Measurements from ENCODE around the gene UGT1A6. TPM values are rescaled to one million over a fixed set of nuclear protein-coding genes. Genes with fewer than 3 reads are reported as not detected.

Gene UGT1A6
- total RNA-seq, 3 donors from 2014 or later = not detected

- Histone ChIP-seq H3K27ac (no peak within 1 kb of the TSS), H3K36me3 (no peaks in the 10 kb centered on the region), H3K27me3 (no peaks in the 10 kb centered on the region), H3K9me3 (no peaks in the 10 kb centered on the region), H3K4me3 (no peak within 1 kb of the TSS), H3K4me1 (no peaks in the 10 kb centered on the region)
- intact Hi-C loops (cut with DNase I; ENCODE audit: low total_unique reads) = no loop called here
- no peak for DNase-seq (ENCODE audit: low spot score in 2 of 2)
- TF ChIP-seq POLR2AphosphoS5 (IDR thresholded peaks at IDR 0.05) (no peak), POLR2A (IDR thresholded peaks at IDR 0.05) (no peak)
Observed at GRCh38 chr2:233760043-233760442, 67.4 kb downstream of the UGT1A6 start, which contains the start of gene UGT1A1. Gene UGT1A1, plus strand, starts transcription at chr2:233760270. Its CDS starts 18 bp downstream, at chr2:233760288.

DNA sequence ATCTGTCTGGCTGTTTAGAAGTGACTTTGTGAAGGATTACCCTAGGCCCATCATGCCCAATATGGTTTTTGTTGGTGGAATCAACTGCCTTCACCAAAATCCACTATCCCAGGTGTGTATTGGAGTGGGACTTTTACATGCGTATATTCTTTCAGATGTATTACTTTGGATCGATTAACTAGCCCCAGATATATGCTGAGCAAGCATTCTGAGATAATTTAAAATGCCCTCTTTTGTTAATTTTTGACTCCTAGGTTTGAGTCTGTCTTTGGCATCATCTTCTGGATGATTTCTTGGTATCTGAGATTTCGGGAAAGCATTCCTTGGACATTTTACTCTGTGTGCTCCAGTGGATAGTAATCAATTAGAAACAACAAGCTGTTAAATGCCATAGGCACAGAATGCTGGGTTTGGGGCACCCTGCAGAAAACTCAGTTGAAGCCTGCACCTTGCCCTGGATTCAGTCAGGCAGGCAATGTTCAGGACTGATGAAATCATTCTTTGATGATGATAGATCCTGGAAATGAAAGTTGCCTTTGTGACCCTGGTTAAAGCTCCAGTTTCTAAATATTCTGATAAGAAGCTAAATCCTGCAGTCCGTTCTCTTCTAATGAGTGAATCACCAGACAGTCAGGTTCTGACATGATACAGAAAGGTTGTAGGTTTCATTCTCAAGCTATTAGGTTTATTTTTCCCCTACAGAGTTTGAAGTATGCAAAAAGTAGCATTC, 68.5 kb downstream of the UGT1A6 start:
- Histone ChIP-seq H3K27me3 (no peaks in the 10 kb centered on the region), H3K4me1 (no peaks in the 10 kb centered on the region), H3K4me3 (no peak overlapping the region), H3K27ac (no peak overlapping the region), H3K36me3 (no peaks in the 10 kb centered on the region), H3K9me3 (no peaks in the 10 kb centered on the region)
- DNase-seq (ENCODE audit: low spot score in 2 of 2) = no peak
- intact Hi-C loops (cut with DNase I; ENCODE audit: low total_unique reads) = no loop called here
- TF ChIP-seq POLR2AphosphoS5 (IDR thresholded peaks at IDR 0.05) (no peak), POLR2A (IDR thresholded peaks at IDR 0.05) (no peak)
- TF ChIP-seq, protein P1, sequence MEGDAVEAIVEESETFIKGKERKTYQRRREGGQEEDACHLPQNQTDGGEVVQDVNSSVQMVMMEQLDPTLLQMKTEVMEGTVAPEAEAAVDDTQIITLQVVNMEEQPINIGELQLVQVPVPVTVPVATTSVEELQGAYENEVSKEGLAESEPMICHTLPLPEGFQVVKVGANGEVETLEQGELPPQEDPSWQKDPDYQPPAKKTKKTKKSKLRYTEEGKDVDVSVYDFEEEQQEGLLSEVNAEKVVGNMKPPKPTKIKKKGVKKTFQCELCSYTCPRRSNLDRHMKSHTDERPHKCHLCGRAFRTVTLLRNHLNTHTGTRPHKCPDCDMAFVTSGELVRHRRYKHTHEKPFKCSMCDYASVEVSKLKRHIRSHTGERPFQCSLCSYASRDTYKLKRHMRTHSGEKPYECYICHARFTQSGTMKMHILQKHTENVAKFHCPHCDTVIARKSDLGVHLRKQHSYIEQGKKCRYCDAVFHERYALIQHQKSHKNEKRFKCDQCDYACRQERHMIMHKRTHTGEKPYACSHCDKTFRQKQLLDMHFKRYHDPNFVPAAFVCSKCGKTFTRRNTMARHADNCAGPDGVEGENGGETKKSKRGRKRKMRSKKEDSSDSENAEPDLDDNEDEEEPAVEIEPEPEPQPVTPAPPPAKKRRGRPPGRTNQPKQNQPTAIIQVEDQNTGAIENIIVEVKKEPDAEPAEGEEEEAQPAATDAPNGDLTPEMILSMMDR (IDR thresholded peaks at IDR 0.05) = no peak

DNA sequence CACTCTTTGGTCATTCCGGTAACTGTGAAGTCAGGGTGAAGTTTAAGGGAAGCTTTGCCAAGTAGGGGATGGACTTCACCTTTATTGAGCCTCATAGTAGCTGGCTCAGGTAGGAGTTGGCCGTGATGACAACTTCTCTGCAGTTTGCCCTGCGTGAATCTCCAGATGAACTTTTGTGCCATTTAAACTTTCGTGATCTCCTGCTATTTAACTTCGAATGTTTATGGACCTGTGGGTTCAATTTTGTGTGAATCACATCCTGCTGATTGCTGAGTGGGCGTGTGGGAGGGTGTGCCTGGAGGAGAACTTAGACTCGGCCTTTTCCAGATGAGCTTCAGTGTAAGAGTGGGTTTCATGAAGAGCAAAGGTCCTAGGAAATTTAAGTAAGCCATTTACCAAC, 71.6 kb downstream of the UGT1A6 start:
- DNase-seq (ENCODE audit: low spot score in 2 of 2) = no peak
- no peaks in the 10 kb centered on the region for H3K27me3 ChIP-seq
- TF ChIP-seq POLR2A (IDR thresholded peaks at IDR 0.05) = no peak
- no peak for TF ChIP-seq POLR2AphosphoS5 (IDR thresholded peaks at IDR 0.05)
- TF ChIP-seq, protein P1 (IDR thresholded peaks at IDR 0.05) = no peak
- no peaks in the 10 kb centered on the region for H3K9me3 ChIP-seq
- intact Hi-C loops (cut with DNase I; ENCODE audit: low total_unique reads) = no loop called here
- H3K4me1 ChIP-seq = no peaks in the 10 kb centered on the region
- no peak overlapping the region for H3K27ac ChIP-seq
- no peaks in the 10 kb centered on the region for H3K36me3 ChIP-seq
- H3K4me3 ChIP-seq = no peak overlapping the region

- Histone ChIP-seq H3K36me3 (no peaks in the 10 kb centered on the region), H3K27me3 (no peaks in the 10 kb centered on the region), H3K9me3 (no peaks in the 10 kb centered on the region), H3K4me1 (no peaks in the 10 kb centered on the region), H3K27ac (no peak overlapping the region), H3K4me3 (no peak overlapping the region)
- intact Hi-C loops (cut with DNase I; ENCODE audit: low total_unique reads) = no loop called here
- TF ChIP-seq, protein P1 (IDR thresholded peaks at IDR 0.05) = no peak
- TF ChIP-seq POLR2AphosphoS5 (IDR thresholded peaks at IDR 0.05) = no peak
- TF ChIP-seq POLR2A (IDR thresholded peaks at IDR 0.05) = no peak
- DNase-seq (ENCODE audit: low spot score in 2 of 2) = no peak
Observed at GRCh38 chr2:233764761-233765160, 72.1 kb downstream of the UGT1A6 start.

DNA sequence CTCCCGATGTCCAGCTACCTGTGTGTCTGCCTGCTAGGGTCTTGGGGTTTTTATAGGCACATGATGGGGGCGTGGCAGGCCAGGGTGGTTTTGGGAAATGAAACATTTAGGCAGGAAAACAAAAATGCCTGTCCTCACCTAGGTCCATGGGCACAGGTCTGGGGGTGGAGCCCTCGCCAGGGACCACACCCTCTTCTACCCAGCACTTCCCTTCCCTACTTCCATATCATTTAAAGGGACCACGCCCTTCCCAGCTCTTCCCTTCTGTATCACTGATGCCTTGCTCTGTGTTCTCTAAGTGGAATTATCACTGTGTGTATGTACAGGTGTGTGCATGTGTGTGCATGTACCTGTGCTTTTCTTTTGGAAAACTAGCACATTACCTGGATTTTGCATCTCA, 73.7 kb downstream of the UGT1A6 start:
- intact Hi-C loops (cut with DNase I; ENCODE audit: low total_unique reads) = no loop called here
- Histone ChIP-seq H3K27me3 (no peaks in the 10 kb centered on the region), H3K9me3 (no peaks in the 10 kb centered on the region), H3K27ac (no peak overlapping the region), H3K36me3 (no peaks in the 10 kb centered on the region), H3K4me3 (no peak overlapping the region), H3K4me1 (no peaks in the 10 kb centered on the region)
- DNase-seq (ENCODE audit: low spot score in 2 of 2) = no peak
- TF ChIP-seq POLR2A (IDR thresholded peaks at IDR 0.05) (no peak), POLR2AphosphoS5 (IDR thresholded peaks at IDR 0.05) (no peak)
- TF ChIP-seq, protein P1 (IDR thresholded peaks at IDR 0.05) = no peak

Data from breast epithelium (tissue), 4 donors.